ENCODE measurements around the gene ALOXE3.
A peak's percentile ranks its signal among the peaks of the same experiment; 100 is the strongest.

ALOXE3 gene

DNA sequence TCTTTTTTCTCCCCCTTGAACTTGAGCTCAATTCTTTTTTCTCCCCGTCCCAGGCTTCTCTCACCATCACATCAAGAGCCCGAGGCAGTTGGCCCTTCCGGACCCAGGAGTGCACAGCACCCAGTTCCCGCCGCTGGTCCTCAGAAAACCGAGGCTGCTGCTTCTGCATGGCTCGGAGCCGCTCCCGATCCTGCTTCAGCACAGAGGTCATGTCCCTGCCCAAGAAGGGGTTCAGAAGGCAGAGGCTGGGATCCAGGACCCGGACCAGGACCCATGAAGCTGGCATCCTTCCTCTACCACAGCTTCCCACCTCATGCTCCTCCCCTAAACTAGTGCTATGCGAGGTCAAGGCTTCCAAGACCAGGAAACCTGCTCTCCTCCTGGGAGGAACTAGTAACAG, 23.4 kb upstream of the ALOXE3 start:
- DNase-seq (ENCODE audit: low read depth): no peak

DNA sequence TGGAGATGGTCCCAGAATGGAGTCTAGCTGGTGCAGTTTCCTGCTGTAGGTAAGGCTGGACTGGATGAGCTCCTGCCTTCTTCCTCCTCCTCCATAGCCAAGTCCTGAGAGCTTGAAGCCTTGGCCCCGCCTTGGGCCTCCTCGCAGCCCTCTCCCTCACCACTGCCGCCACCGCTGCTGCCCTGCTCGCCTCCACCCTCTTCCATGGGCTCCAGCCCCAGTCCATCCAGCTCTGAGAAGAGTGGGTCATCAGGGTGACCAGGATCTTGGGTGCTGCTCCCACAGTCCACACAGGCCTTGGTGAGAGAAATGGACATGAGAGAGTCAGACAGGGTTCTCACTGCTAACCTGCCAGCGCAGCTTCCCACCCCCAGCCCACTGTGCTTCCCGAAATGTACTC, 22.7 kb upstream of the ALOXE3 start:
- DNase-seq (ENCODE audit: low read depth): no peak

DNA sequence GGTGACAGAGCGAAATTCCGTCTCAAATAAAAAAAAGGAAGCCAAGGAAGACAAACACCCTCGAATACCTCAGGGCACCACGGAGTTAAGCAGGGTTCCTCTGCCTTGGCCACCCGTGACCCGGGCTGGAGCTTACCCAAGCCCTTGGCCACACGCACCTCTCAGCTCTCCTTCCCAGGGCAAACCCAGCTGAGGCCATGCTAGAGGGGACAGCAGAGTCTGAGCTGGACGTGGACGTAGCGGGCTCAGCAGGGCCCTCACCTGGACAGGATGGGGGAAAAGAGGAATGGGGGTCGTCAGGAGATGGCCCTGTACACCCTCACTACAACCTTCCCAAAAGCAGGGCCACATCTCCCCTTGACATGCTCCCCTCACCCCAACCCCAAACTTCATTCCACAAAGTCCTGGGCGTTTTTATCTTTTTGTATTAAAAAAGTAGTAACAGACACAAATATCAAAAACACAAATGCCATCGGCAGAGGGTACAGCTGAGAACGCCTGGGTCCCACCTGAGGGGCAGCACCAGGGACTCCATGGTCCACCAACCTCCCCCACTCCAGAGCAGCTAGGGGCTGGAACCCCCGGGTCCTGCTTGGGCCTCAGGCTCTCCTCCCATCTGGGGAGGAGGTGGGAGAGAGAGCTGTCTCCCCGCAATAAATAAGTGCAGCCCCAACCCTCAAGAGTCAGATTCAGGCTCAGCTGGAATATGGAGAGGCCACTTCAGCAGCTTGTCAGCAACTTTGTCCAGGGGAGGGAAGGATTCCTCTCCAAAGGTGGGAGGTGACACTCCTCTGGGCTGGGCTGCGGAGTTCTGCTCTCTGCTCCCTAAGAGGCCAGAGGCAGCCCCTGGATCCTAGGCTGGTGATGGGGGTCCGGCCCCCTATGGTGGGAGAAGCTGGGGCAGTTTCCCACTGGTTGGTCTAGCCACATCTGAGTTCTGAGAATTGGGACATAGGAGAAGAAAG, 22.0 kb upstream of the ALOXE3 start:
- DNase-seq (ENCODE audit: low read depth): no peak

DNA sequence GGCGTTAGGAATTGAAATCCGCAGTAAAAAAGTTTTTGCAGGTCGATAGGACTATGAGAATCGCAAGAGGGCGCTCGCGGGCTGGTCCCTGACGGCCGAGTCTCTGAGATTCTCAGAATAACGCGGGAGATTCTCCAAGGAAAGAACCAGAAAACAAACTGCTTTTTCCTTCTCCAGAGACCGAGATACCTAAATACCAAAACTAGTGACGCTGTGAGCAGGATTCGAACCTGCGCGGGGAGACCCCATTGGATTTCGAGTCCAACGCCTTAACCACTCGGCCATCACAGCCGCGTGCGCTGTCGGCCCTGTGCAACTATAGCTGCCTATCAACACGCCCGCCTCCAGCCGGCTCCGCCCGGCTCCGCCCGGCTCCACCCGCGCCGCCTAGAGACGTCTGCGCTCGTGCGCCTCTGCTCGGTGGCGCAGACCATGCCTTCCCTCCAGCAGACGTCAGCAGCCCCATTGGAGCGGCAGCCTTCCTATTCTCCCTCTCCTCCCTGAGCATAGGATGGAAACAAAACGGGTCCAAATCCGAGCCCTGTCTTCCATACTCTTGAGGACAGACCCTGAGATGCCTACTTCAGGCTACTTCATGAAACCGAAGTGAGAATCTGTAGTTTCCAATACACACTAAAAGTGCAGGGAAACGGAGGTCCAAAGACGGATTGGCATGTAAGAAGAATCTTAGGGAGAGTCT, 20.5 kb upstream of the ALOXE3 start:
- DNase-seq (ENCODE audit: low read depth): peak; percentile 89

DNA sequence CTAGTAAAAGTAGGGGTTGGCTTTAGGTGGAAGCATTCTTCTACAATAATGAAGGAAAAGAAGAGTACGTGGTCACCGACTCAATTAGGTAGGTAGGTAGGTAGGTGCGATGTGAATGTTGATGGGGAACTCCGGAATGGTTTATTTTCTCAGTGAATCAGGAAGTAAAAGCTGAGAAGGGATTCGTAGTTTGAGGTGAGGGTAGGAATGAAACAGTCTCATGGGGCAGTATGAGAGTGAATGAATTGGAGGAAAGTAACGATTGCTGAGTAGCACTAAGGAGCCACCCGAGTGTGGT, 20.0 kb upstream of the ALOXE3 start:
- no peak for DNase-seq (ENCODE audit: low read depth)

DNA sequence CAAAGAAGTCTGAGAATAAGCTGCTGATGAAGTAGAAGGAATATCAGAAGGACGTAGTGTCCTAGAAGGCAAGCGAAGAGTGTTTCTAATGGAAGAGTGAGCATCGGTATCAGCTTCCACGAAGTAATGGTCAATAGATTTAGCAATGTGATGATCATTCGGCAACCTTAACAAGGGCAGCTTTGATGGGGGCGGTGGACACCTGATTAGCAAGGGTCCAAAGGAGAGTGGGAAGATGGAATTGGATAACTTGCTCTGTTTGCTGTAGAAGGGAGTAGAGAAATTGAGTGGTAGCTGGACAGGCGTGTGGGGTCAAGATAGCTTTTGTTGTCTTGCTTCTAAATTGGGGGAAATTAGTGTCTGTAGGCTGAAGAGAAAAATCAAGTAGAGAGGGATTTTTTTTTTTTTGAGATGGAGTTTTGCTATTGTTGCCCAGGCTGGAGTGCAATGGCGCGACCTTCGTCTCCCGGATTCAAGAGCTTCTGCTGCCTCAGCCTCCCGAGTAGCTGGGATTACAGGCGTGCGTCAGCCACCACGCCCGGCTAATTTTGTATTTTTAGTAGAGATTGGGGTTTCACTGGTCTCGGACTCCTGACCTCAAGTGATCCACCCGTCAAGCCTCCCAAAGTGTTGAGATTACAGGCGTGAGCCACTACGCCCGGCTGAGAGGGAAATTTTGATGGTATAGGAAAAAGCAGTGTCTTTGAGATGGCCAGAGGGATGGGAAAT, 19.5 kb upstream of the ALOXE3 start:
- no peak for DNase-seq (ENCODE audit: low read depth)

DNA sequence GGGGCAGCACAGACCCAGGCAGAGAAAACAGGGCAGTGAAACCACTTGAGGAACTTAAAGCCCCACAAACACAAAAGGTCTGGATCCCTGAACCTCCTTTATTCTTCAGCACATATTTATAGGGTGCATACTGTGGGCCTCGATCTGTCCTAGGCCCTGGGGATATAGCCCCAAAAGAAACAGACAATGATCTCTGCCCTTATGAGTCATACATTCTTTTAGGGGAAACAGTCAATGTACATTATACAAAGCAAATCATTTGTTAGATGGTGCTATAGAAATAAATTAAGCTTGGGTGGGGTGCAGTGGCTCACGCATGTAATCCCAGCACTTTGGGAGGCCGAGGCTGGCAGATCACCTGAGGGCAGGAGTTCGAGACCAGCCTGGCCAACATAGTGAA, 15.6 kb upstream of the ALOXE3 start:
- DNase-seq (ENCODE audit: low read depth): no peak

DNA sequence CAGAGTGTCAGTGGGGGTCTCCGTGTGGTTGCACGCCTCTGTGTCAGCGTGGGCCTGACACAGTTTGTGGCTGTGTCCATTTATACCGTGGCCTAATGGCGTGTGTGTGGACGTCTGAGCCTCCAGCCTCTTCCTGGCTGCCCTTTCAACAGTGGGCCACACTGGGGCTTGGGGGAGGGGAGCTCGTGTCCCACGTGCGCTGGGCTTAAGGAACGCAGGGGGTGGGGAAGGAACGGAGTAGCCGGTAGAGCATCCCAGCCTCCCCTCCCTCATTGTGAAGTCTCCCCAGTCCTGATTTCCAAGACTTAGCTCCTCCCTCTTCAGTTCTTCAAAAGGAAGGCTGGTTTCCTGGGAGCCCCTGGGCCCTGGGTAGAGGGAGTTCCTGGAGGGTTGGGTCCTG, 15.1 kb upstream of the ALOXE3 start:
- DNase-seq (ENCODE audit: low read depth): no peak

DNA sequence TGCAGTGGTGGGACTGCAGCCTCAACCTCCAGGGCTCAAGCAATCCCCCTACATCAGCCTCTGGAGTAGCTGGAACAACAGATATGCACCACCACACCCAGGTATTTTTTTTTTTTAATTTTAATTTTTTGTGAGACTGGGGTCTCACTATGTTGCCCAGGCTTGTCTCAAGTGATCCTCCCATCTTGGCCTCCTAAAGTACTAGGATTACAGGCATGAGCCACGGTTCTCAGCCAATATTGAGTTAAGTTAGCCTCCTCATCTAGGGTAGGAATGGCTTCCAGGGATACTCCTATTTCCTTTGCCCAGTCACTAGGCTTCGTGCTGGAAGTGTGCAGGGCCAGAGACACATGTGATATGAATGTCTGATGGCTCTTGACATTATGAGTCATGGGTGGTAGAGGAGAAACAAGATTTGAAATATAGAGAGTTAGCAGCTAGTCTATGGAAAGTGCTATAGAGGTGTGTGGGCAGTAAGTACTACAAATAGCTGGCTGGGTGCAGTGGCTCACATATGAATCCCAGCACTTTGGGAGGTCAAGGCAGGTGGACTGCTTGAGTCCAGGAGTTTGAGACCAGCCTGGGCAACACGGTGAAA, 13.6 kb upstream of the ALOXE3 start:
- DNase-seq (ENCODE audit: low read depth): no peak

DNA sequence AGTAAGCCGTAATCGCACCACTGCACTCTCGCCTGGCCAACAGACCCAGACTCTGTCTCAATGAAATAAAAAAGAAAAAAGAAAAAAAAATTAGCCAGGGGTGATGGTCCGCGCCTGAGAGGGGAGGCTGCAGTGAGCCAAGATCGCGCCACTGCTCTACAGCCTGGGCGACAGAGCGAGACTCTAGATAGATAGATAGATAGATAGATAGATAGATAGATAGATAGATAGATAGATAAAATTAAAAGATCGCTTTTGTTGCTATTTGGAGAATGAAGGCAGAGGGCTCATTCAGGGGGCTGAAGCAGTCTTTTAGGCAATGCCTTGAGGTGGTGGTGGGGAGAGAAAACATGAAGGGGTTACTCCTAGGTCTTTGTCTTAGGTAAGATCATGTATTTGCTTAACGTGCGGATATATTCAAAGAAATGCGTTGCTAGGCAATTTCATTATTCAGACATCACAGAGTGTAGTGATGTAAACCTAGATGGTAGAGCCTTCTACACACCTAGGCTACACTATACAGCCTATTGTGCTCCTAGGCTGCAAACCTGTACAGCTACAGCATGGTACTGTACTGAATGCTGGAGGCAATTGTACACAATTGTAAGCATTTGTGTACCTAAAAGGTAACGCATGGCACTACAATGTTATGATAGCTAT, 9.9 kb upstream of the ALOXE3 start:
- DNase-seq (ENCODE audit: low read depth): no peak

DNA sequence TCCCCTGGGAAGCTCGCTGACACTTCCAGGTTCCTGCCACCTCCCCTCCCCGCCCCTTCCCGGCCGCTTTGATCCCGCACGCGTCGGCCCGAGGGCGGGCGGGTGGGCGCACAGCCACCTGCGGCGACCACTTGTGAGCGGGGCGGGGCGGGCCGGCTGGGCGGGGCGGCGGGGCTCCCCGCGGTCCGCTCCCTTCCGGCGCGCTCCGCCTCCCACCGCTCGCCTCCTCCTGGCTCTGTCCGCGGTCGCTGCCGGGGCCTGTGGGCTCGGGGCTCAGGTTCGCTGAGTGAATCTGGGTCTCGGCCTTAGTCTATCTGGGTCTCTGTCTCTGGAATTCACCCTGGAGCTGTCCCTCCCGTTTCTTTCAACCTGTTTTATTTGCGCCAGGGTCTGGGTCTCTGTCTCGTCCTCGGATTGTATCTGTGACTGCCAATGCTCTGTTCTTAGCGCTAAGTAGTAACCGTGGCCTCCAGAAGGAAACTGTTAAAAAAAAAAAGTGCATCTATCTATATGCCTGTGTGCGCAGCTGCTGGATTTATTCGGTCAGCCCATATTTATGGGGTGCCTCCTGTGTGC, 8.3 kb upstream of the ALOXE3 start:
- DNase-seq (ENCODE audit: low read depth): no peak

DNA sequence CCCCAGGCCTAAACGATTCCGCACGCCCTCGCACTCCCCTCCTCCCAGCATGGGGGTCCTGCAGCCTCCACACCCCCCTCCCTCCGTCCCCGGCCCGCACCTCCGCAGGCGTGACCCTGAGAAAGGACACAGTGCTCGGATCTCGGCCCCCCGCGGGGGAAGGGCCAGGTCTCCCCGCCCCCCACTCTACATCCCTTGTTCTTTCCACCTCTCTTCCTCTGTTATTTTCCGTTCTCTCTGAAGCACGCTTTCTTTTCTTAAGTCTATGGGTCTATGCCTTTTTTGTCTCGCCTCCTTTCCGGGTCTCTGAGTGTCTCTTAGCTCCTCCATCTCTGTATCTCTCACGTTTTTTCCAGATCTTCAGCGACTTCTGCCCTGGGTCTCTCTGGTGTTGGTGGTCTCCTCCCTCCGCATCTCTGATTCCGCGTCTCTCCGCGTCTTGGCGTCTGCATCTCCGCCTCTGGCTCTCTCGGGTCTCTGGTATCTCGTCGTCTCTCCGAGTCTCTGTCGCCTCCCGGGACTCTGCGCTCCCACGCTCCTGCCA, 7.7 kb upstream of the ALOXE3 start:
- no peak for DNase-seq (ENCODE audit: low read depth)

DNA sequence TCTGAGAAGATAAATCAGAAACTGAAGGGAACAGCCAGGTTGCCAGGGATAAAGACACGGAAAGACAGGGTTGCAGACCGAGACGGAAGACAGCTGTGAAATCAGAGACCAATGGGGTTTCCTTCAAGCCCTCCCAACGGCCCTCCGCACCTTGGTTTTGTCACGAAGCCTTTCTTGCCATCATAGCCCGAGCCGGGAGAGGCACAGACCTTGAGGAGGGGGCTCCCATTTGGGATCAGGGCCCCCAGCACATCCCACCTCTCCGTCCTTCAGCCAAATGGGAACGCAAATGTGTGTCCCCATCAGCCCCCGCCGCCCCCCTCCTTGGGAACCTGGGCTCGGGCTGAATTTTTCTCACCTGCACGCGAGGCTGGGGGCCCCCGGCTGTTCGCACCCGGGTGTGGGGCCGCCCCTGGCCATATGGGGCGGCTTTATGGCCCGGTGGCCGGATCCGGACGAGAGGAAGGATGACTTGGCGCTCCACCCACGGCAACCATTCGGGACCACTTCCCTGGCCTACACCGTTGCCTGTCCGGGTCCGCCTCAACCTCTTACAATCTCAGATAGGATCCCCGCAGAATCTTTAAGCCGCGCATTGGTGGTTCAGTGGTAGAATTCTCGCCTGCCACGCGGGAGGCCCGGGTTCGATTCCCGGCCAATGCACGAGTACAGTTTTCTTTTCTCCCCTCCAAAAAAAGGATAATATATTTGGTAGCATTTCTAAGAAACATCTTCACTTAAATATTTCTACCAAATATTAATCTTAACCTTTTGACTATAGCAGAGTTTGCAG, 7.0 kb upstream of the ALOXE3 start:
- DNase-seq (ENCODE audit: low read depth): peak; percentile 80

DNA sequence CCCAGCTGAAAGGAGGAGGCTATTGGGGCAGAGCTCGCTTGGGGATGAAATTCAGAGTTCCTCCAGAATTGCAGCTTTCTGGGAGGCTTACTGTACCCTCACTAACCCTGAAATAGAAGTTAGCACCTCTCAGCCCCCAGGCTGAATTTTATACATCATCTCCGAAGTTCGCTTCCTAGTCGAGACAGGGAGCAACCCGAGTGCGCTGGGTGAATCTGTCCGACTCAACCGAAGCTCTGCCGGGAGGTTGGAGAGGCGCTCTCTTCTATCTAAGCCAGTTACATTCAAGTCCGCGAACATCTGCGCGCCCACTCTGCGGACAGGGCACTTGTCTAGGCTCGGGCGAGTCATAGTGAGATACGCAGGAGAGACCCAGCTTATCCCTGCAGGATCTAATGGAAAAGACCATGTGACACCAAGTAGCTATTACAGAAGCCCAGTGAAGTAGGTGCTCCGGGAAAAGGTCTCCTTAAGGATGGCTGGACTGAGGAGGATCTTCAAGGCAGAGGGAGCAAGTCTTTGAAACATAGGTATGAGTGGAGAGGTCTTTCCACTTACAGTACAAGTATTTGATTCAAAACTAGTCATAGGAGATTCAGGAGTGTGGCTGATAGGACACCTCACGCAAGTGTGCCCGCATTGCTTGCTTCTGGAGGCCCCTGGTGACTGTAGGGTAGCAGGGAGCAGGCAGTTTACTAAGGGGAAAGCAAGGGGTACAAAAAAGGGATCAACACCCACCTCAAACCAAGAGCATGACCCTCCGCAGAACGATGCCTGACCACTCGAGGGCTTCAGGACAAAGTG, 6.2 kb upstream of the ALOXE3 start:
- no peak for DNase-seq (ENCODE audit: low read depth)

DNA sequence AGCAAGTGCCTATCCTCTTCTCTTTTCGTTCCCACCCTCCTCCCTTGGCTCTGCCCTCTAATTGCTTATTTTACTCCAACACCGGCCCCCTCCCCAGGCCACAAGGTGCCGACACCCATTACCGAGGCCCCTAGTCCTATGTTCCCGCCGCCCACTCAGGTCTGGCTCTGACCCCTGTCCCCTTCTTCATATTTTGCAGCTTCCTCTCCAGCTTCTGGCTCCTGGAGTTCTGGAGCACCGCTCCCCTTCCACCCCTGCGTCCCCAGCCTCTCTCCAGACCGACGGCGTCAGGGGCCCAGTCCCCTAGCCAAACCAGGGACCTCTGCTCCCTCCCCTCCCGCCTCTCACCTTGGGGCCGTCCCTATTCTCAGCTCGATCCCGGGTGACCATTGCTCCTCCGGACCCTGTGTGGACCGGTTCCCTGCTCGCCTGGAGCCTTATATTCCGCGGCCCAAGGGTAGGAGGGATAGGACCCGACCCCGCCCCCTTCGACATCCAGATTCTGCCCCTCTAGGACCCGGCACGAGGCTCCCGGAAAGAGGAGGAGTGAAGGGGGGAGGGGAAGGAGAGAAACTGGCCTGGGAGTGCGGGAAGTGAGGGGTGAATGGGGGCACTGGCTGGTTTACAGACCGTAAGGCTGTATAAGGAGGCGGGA, 5.5 kb upstream of the ALOXE3 start, which contains the start of gene HES7:
Gene HES7, minus strand, starts transcription at position 412 of the 655 bp plus-strand sequence. Its CDS starts 22 bp downstream, at position 390.
- DNase-seq (ENCODE audit: low read depth): no peak

DNA sequence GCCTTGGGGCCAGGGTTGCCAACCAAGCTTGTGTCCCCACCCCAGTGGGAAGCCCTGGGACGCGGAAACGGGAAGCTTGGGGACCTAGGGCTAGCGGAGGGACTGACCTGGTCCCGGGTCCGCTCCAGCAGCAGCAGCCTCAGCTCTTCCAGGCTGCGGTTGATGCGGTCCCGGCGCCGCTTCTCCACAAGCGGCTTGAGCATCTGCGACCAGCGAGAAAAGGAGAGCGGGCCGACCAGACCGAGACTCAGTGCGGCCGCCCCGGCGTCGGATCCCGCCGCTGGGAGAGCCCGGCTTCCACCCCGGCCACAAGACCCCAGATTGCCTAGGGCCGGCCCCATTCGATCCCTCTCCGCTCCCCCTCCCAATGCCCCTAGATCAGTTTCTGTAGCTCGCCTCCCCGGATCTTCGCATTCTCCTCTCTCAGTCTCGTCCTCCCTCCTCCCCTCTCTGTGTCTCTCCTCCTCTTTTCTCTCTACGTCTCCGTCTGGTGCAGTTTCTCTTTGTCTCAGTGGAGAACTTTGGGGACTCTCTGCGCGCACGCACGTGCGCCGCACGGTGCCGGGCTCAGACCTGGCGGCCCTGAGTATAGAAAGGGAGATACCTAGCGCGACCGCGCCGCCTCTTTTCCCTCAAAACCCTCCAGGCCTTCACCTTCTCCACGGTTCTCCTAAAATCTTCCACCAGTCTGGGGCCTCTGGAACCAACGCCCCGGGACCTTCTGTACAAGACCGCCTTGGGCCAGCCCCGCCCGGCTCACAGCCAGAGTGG, 4.8 kb upstream of the ALOXE3 start:
- DNase-seq (ENCODE audit: low read depth): no peak

DNA sequence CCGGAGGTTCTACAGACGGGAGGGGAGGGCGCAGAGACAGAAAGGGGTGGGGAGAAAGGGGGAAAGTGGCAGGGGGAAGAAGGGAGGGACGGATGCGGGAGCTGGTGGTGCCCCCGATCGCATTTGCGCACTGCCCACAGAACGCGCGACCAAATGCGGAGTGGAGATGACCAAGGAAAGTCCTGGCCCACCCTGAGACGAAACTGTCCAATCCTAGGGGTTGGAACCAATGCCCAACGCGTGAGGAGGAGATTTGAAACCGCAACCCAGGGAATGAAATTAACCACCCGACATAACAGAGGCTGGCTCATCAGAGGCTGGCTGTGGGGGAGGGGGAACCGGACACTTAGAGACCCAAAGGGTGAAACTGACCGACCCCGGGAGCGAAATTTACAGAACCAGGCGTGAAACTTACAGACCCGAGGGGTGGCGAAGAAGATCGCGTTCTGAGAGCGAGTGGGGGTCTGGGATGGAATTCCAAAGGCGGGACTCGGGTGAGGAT, 4.2 kb upstream of the ALOXE3 start:
- no peak for DNase-seq (ENCODE audit: low read depth)

Measured in stimulated activated CD4-positive, alpha-beta T cell treated with anti-CD3 and anti-CD28 coated beads, Interleukin-2, amount 100 ng/mL, for 4 hours (primary cell).